ENCODE data around the gene ACKR2. TPM values are rescaled to one million over a fixed set of nuclear protein-coding genes. Genes with fewer than 3 reads are reported as not detected.

The ACKR2 gene
- total and polyA plus RNA-seq, 2 of the 13 experiments (the other 11 are each of a cell fraction or from before 2014, with no cell fraction given) = 1.1 to 1.9 TPM

DNA sequence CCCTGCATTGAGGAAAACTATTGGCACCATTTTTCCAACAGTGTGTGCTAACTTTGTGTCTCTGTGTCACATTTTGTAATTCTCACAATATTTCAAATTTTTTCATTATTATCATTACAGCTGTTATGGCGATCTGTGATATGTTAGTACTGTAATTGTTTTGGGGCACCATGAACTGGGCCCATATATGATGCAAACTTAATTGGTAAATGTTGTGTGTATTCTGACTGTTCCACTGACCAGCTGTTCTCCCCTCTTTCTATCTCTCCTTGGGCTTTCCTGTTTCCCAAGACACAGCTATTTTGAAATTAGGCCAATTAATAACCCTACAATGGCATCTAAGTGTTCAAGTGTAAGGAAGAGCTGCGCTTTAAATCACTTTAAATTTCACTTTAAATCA, 68.6 kb downstream of the ACKR2 start (continued):
- TF ChIP-seq MLXIP (CRISPR knock-in tag; IDR thresholded peaks at IDR 0.05; ENCODE audit: borderline replicate concordance) = no peak
- TF ChIP-seq ZNF326 (CRISPR knock-in tag; IDR thresholded peaks at IDR 0.05; ENCODE audit: borderline replicate concordance) = no peak
- TF ChIP-seq, protein P1, sequence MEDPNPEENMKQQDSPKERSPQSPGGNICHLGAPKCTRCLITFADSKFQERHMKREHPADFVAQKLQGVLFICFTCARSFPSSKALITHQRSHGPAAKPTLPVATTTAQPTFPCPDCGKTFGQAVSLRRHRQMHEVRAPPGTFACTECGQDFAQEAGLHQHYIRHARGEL (CRISPR knock-in tag; IDR thresholded peaks at IDR 0.05) = no peak
- TF ChIP-seq ETV6 (CRISPR knock-in tag; conservative IDR thresholded peaks at IDR 0.05) = no peak

GRCh38 chr3:42880183-42880582, 70.9 kb downstream of the ACKR2 start:
- no peak overlapping the region for H3K4me2 ChIP-seq (ENCODE audit: low read depth, low read length)
- ChIA-PET POLR2A (no interaction called here), CTCF (ENCODE audit: low intra/inter-chr PET ratio, low total read pairs) (interaction anchor here (1.2 to 6.1 kb wide), 5 partner anchors 35 to 99 kb away, joined by 3 to 79 read pairs (median 9); no protein-coding TSS in a partner anchor)
- ATAC-seq = no peak
- no peaks in the 10 kb centered on the region for H3K79me2 ChIP-seq (ENCODE audit: insufficient read depth, low read length)
- intact Hi-C loops (cut with micrococcal nuclease; ENCODE audit: unreplicated experiment) = loop anchor here (2.0 kb wide), 2 partner anchors 41 to 99 kb away; no protein-coding TSS in a partner anchor
- no peak overlapping the region for H2AFZ ChIP-seq (ENCODE audit: low read length)
- no peak for DNase-seq (ENCODE audit: low spot score)
- no peaks in the 10 kb centered on the region for H3K36me3 ChIP-seq (replicated peaks in 1 of 2; ENCODE audit: control insufficient read depth in 1 of 2, insufficient read depth in 2 of 2, low read length in 2 of 2)
- peaks cover 58% of the 10 kb centered on the region for H3K4me1 ChIP-seq (ENCODE audit: insufficient read depth, low read length)
- TF ChIP-seq SETDB1 (CRISPR knock-in tag; IDR thresholded peaks at IDR 0.05; ENCODE audit: borderline replicate concordance) (no peak), NAIF1 (CRISPR knock-in tag; IDR thresholded peaks at IDR 0.05; ENCODE audit: borderline replicate concordance) (no peak), ZNF333 (CRISPR knock-in tag; IDR thresholded peaks at IDR 0.05; ENCODE audit: borderline replicate concordance) (no peak), CCDC6 (CRISPR knock-in tag; IDR thresholded peaks at IDR 0.05) (no peak), ZNF343 (CRISPR knock-in tag; IDR thresholded peaks at IDR 0.05) (no peak), HNF4G (IDR thresholded peaks at IDR 0.05; ENCODE audit: borderline replicate concordance, low read depth, low read length) (no peak), HNF4G (CRISPR knock-in tag; IDR thresholded peaks at IDR 0.05; ENCODE audit: borderline replicate concordance, low read depth) (no peak), HHEX (CRISPR knock-in tag; IDR thresholded peaks at IDR 0.05) (no peak), CENPT (CRISPR knock-in tag; IDR thresholded peaks at IDR 0.05; ENCODE audit: low read depth) (no peak), RBM39 (IDR thresholded peaks at IDR 0.05; ENCODE audit: low read depth, low read length, poor library complexity, severe bottlenecking) (no peak), GATAD1 (CRISPR knock-in tag; IDR thresholded peaks at IDR 0.05) (no peak), ZNF773 (CRISPR knock-in tag; IDR thresholded peaks at IDR 0.05; ENCODE audit: borderline replicate concordance) (no peak)
- TF ChIP-seq, protein P2, sequence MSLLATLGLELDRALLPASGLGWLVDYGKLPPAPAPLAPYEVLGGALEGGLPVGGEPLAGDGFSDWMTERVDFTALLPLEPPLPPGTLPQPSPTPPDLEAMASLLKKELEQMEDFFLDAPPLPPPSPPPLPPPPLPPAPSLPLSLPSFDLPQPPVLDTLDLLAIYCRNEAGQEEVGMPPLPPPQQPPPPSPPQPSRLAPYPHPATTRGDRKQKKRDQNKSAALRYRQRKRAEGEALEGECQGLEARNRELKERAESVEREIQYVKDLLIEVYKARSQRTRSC (CRISPR knock-in tag; IDR thresholded peaks at IDR 0.05; ENCODE audit: low read depth) = no peak
- in situ Hi-C loops (cut with HindIII; ENCODE audit: extremely low pct_ligation_motif_present, low pct_unique_long_range_greater_than_20kb) = no loop called here
- no peak overlapping the region for H3K4me3 ChIP-seq (replicated peaks in 1 of 3; ENCODE audit: insufficient read depth in 1 of 3, low read depth in 2 of 3, low read length in 3 of 3)
- H3K9ac ChIP-seq (ENCODE audit: insufficient read depth, low read depth, low read length) = no peak overlapping the region
- no peaks in the 10 kb centered on the region for H4K20me1 ChIP-seq (ENCODE audit: insufficient read depth, low read length)
- no peak overlapping the region for H3K27ac ChIP-seq (ENCODE audit: extremely low read length, insufficient read depth, low read length)
- H3K9me3 ChIP-seq (ENCODE audit: low read length) = no peaks in the 10 kb centered on the region
- no peaks in the 10 kb centered on the region; a peak in 1 of 5 replicates for H3K27me3 ChIP-seq (ENCODE audit: control insufficient read depth in 1 of 2, insufficient read depth in 2 of 2, low read length in 2 of 2)
- WGBS (ENCODE audit: low lambda C conversion rate) = 93% methylated on average over 9 of the region's 9 CpGs
- no peak for FAIRE-seq
- BruUV-seq (replicated peaks) = no TSS peak
